Stimulated activated CD4-positive, alpha-beta T cell treated with anti-CD3 and anti-CD28 coated beads, Interleukin-4, amount 100 ng/mL, for 4 hours (primary cell): ENCODE data around the gene KIF21B.

Experiments
- DNase-seq, 2 experiments: peaks; one replicate each; pipeline ENCODE4 v3.0.0-alpha.2; 2020

Gene KIF21B, protein sequence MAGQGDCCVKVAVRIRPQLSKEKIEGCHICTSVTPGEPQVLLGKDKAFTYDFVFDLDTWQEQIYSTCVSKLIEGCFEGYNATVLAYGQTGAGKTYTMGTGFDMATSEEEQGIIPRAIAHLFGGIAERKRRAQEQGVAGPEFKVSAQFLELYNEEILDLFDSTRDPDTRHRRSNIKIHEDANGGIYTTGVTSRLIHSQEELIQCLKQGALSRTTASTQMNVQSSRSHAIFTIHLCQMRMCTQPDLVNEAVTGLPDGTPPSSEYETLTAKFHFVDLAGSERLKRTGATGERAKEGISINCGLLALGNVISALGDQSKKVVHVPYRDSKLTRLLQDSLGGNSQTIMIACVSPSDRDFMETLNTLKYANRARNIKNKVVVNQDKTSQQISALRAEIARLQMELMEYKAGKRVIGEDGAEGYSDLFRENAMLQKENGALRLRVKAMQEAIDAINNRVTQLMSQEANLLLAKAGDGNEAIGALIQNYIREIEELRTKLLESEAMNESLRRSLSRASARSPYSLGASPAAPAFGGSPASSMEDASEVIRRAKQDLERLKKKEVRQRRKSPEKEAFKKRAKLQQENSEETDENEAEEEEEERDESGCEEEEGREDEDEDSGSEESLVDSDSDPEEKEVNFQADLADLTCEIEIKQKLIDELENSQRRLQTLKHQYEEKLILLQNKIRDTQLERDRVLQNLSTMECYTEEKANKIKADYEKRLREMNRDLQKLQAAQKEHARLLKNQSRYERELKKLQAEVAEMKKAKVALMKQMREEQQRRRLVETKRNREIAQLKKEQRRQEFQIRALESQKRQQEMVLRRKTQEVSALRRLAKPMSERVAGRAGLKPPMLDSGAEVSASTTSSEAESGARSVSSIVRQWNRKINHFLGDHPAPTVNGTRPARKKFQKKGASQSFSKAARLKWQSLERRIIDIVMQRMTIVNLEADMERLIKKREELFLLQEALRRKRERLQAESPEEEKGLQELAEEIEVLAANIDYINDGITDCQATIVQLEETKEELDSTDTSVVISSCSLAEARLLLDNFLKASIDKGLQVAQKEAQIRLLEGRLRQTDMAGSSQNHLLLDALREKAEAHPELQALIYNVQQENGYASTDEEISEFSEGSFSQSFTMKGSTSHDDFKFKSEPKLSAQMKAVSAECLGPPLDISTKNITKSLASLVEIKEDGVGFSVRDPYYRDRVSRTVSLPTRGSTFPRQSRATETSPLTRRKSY (N-terminal part only)

GRCh38 chr1:201023517-201023902 is at the start of gene KIF21B:
TSS of gene KIF21B (minus strand) at chr1:201023714. CDS start at chr1:201023383, 331 bp downstream.
- DNase-seq = peak; percentile 89 to 90

DNA sequence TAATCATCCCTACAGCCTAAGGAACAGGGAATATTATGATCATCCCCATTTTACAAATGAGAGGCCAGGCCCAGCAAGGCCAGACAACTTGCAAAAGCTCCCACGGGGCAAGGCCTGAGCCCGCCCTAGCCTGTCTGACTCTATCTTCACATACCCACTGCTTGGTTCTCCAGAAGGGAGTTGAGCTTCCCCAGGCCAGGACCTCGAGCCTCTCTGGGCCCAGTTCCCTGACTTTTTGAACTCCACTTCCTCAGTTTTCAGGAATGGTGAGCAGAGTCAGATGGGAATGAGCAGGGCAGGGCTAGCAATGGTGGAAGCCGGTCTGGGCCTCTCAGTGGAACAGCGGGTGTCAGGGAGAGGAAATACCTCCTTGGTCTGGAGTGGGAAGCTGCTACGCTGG is 49.4 kb upstream of the KIF21B start:
- DNase-seq = no peak

DNA sequence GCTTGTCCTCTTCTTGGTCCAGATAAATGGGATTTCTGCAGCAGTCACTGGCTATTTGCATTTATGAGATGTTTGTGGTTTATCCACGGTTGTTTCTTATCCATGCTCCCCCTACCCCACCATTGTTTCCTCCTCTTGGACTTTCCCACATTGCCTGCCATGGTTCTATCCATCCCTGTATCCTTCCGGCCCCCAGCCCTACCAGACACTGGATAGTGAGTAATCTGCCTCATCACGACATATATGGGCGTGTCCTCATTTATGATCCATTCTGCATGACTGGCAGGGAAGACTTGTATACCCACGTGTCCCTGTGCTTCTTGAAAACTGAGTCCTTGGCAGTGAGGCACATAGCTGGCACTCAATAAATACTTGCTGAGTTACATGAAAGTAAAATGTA is 48.6 kb upstream of the KIF21B start:
- no peak for DNase-seq

DNA sequence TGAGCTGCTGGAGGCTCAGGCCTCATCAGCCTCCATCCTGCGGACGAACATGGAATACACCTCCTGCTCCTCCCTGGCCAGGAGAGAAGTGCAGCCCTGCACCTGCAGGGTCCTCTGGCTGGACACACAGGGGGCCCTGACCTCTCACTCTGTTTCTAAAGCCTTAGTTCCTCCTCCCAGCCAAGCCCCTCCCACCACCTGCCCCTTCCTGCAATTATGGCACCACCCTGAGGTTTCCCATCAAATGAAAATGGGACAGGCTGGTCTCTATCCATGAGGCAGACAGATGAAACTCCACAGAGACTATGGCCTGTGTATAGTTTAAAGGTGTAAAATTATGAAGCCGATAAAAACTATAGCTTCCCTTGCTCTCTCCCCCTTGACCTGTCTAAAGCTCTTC is 46.1 kb upstream of the KIF21B start:
- no peak for DNase-seq

DNA sequence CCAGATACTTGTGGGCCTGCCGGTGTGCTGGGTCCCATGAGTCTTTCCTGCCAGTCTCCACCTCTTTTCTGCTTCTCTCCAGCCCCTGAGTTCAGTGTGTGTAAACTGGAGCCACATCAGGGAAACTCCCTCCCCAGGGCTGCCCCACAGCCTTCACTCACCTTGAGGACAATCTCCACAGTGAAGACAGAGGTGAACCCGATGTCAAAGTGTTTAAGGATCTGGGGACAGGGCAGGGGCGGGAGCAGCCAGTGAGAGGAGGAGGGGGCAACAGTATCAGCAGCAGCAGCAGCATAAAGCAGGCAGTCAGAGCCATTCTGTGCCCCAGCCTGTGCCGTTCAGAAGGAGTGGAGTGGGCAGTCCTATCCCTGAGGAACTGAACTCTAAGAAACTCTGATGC is 45.5 kb upstream of the KIF21B start:
- DNase-seq = no peak

- DNase-seq = no peak
Observed at GRCh38 chr1:201066986-201067385, 43.5 kb upstream of the KIF21B start.

- no peak for DNase-seq
Observed at GRCh38 chr1:201065686-201066085, 42.2 kb upstream of the KIF21B start.

- DNase-seq = no peak
Observed at GRCh38 chr1:201064806-201065205, 41.3 kb upstream of the KIF21B start.

DNA sequence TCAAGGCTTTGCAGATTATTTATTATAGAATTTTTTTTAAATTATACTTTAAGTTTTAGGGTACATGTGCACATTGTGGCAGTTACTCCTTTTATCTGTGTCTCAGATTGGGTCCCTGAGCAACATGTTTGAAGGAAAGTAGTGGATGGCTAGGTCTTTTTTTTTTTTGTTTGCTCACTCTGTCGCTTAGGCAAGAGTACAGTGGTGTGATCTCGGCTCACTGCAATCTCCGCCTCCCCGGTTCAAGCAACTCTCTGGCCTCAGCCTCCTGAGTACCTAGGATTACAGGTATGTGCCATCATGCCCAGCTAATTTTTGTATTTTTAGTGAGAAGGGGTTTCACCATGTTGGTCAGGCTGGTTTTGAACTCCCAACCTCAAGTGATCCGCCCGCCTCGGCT is 39.6 kb upstream of the KIF21B start:
- DNase-seq = no peak

DNA sequence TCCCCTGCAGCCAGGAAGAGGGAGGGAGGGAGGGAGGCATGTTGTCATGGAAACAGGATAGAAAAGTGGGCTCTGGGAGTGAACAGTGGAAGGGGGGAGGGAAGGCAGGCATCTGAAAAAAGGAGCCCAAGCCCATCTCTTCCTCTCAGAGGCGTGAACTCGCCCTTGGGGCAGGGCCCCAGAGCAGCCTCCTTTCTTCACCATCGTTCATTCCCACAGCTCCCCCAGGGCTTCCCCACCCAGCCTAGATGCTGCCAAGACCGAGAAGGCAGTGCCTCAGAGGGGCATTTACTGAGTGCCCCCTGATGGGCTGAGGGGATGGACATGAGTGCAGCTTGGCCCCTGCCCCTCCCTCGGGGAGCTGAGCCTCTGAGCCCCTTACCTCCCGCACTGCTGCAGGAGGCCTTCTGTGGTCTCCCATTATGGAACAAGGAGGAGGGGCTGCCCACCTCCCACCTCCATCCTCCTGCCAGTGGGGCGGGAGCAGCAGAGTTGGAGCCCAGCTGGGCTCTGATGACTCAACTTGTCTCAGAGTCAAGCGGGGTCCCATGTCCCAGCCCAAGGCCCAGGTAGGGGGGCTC is 39.1 kb upstream of the KIF21B start:
- DNase-seq = no peak

GRCh38 chr1:201061886-201062285 is 38.4 kb upstream of the KIF21B start:
- DNase-seq = no peak

GRCh38 chr1:201061049-201061448 is 37.5 kb upstream of the KIF21B start:
- no peak for DNase-seq

GRCh38 chr1:201060586-201060985 is 37.1 kb upstream of the KIF21B start:
- no peak for DNase-seq

GRCh38 chr1:201059871-201060555 is 36.5 kb upstream of the KIF21B start:
- no peak for DNase-seq

DNA sequence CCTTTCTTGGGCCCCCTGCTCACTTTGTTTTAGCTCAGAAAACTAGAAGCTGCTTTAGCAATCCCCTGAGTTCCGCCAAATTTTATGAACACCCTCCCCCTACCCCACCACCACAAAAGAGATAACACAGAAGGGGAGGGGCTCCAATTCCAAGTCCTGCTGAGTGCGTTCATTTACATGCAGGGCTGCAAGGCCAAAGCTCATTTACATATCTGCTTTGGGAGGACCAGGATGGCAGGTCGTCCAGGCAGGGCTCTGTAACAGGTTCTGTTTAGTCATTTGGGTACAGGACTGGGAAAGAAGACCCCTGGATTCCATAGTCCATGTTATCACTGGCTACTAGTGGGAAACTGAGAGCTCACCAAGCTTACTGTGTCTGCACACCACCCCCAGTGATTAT is 35.9 kb upstream of the KIF21B start:
- no peak for DNase-seq

GRCh38 chr1:201054091-201054543 is 30.6 kb upstream of the KIF21B start:
- no peak for DNase-seq

GRCh38 chr1:201053155-201053860 is 29.8 kb upstream of the KIF21B start:
- DNase-seq = no peak

GRCh38 chr1:201051399-201051798 is 27.9 kb upstream of the KIF21B start:
- no peak for DNase-seq

- no peak for DNase-seq
Observed at GRCh38 chr1:201050515-201051277, 27.2 kb upstream of the KIF21B start.

GRCh38 chr1:201049248-201049831 is 25.8 kb upstream of the KIF21B start:
- no peak for DNase-seq
